H7 (cell line): ENCODE results near the gene TRIM63. TPM values are rescaled to one million over a fixed set of nuclear protein-coding genes. Genes with fewer than 3 reads are reported as not detected.
A peak's percentile ranks its signal among the peaks of the same experiment; 100 is the strongest.

ENCODE experiments used
- DNase-seq: peaks from one replicate; pipeline ENCODE4 v3.0.0; 2012
- H3K27me3 ChIP-seq: 2 replicates; pipeline ENCODE4 v1.6.0; 2011; ENCODE audit warnings: mild to moderate bottlenecking, low read length; ENCODE audit not compliant: control insufficient read depth, insufficient read depth
- H3K36me3 ChIP-seq: replicated peaks from 2 replicates; pipeline ENCODE4 v1.5.1; 2011; ENCODE audit warnings: low read length; ENCODE audit not compliant: control insufficient read depth, insufficient read depth
- H3K4me3 ChIP-seq: 2 replicates; pipeline ENCODE4 v1.5.1; 2011; ENCODE audit warnings: low read depth, mild to moderate bottlenecking, control low read depth, low read length, moderate library complexity; ENCODE audit not compliant: insufficient read depth
- total RNA-seq: library from RNA; depleted of rRNA; stranded (reverse); fragments of >200 nt; shearing (Covaris generic); gene quantifications from 2 replicates; pipeline ENCODE4 v1.2.3, GENCODE V29; 2014

The TRIM63 gene
- total RNA-seq, 1 experiment from 2014 or later, result 0.07 TPM

- DNase-seq, result no peak
- Histone ChIP-seq H3K36me3 (no peaks in the 10 kb centered on the region), H3K4me3 (no peak overlapping the region), H3K27me3 (peaks cover 1% of the 10 kb centered on the region; the same call in 1 of the 2 replicates)
Measured at GRCh38 chr1:26055041-26055440, 12.4 kb downstream of the TRIM63 start.

- DNase-seq, result peak; percentile 75
- peaks cover 6% of the 10 kb centered on the region; the same call in 1 of the 2 replicates for H3K27me3 ChIP-seq
- no peak overlapping the region for H3K4me3 ChIP-seq
- H3K36me3 ChIP-seq, result no peaks in the 10 kb centered on the region
Measured at GRCh38 chr1:26053718-26054560, 13.5 kb downstream of the TRIM63 start.

GRCh38 chr1:26050248-26050640 lies 17.2 kb downstream of the TRIM63 start:
- no peak for DNase-seq
- Histone ChIP-seq H3K36me3 (no peaks in the 10 kb centered on the region), H3K27me3 (peaks cover 37% of the 10 kb centered on the region), H3K4me3 (no peak overlapping the region)

GRCh38 chr1:26049531-26050247 lies 17.7 kb downstream of the TRIM63 start:
- Histone ChIP-seq H3K36me3 (no peaks in the 10 kb centered on the region), H3K4me3 (no peak overlapping the region), H3K27me3 (peaks cover 42% of the 10 kb centered on the region)
- no peak for DNase-seq

GRCh38 chr1:26047278-26047874 lies 20.1 kb downstream of the TRIM63 start:
- no peak overlapping the region for H3K4me3 ChIP-seq
- peaks cover 63% of the 10 kb centered on the region for H3K27me3 ChIP-seq
- no peak for DNase-seq

GRCh38 chr1:26046246-26047095 lies 21.0 kb downstream of the TRIM63 start:
- peaks cover 69% of the 10 kb centered on the region for H3K27me3 ChIP-seq
- no peaks in the 10 kb centered on the region for H3K36me3 ChIP-seq
- DNase-seq, result peak; percentile 82
- H3K4me3 ChIP-seq, result peak overlapping the region; percentile 35

More at GRCh38 chr1:26047278-26047874, 20.1 kb downstream of the TRIM63 start:
- no peaks in the 10 kb centered on the region for H3K36me3 ChIP-seq

GRCh38 chr1:26045722-26046245 lies 21.6 kb downstream of the TRIM63 start, which contains the start of gene SLC30A2:
Gene SLC30A2, minus strand, starts transcription at chr1:26046118. Its CDS starts 222 bp downstream, at chr1:26045896.
- H3K4me3 ChIP-seq, result peak within 1 kb of the TSS; percentile 35
- H3K36me3 ChIP-seq, result no peaks in the 10 kb centered on the region
- H3K27me3 ChIP-seq, result peaks cover 69% of the 10 kb centered on the region
- peak; percentile 91 for DNase-seq

GRCh38 chr1:26044971-26045721 lies 22.3 kb downstream of the TRIM63 start:
- H3K4me3 ChIP-seq, result peak overlapping the region; percentile 35; the same call in 1 of the 2 replicates
- H3K36me3 ChIP-seq, result no peaks in the 10 kb centered on the region
- peak; percentile 85 for DNase-seq

GRCh38 chr1:26044414-26044813 lies 23.0 kb downstream of the TRIM63 start:
- DNase-seq, result no peak
- H3K27me3 ChIP-seq, result peaks cover 69% of the 10 kb centered on the region
- no peaks in the 10 kb centered on the region for H3K36me3 ChIP-seq
- no peak overlapping the region for H3K4me3 ChIP-seq

More at GRCh38 chr1:26044971-26045721, 22.3 kb downstream of the TRIM63 start:
- H3K27me3 ChIP-seq, result peaks cover 69% of the 10 kb centered on the region

GRCh38 chr1:26043765-26044164 lies 23.7 kb downstream of the TRIM63 start:
- DNase-seq, result no peak
- Histone ChIP-seq H3K27me3 (peaks cover 64% of the 10 kb centered on the region), H3K36me3 (no peaks in the 10 kb centered on the region), H3K4me3 (no peak overlapping the region)

- H3K27me3 ChIP-seq, result peaks cover 50% of the 10 kb centered on the region
- DNase-seq, result no peak
Measured at GRCh38 chr1:26041978-26042377, 25.5 kb downstream of the TRIM63 start.

GRCh38 chr1:26041401-26041800 lies 26.0 kb downstream of the TRIM63 start:
- Histone ChIP-seq H3K27me3 (peaks cover 49% of the 10 kb centered on the region), H3K4me3 (no peak overlapping the region), H3K36me3 (no peaks in the 10 kb centered on the region)
- no peak for DNase-seq

More at GRCh38 chr1:26041978-26042377, 25.5 kb downstream of the TRIM63 start:
- no peaks in the 10 kb centered on the region for H3K36me3 ChIP-seq
- H3K4me3 ChIP-seq, result no peak overlapping the region

GRCh38 chr1:26038904-26039303 lies 28.5 kb downstream of the TRIM63 start:
- Histone ChIP-seq H3K4me3 (no peak overlapping the region), H3K27me3 (peaks cover 40% of the 10 kb centered on the region), H3K36me3 (no peaks in the 10 kb centered on the region)
- no peak for DNase-seq
